Activated CD4-positive, alpha-beta T cell treated with anti-CD3 and anti-CD28 coated beads, Interleukin-2, amount 10 ng/mL, durations not matched to agents 24 days and 14 days (primary cell): Measurements from ENCODE around the gene GPR108. TPM values are rescaled to one million over a fixed set of nuclear protein-coding genes. Genes with fewer than 3 reads are reported as not detected.
"Not testable (repeated sequence)": the region's sequence is repeated elsewhere in the genome, so short reads cannot be mapped to it uniquely, and the experiment has no call there.

Experiments
- DNase-seq: peaks from one replicate; pipeline ENCODE4 v3.0.0; 2022
- H3K27ac Mint-ChIP-seq: one replicate; pipeline ENCODE4 v1.8.0; 2022; ENCODE audit warnings: mild to moderate bottlenecking, mixed read lengths
- H3K27me3 Mint-ChIP-seq: one replicate; pipeline ENCODE4 v1.8.0; 2022; ENCODE audit warnings: mixed read lengths
- H3K36me3 Mint-ChIP-seq: one replicate; pipeline ENCODE4 v1.8.0; 2022; ENCODE audit warnings: low read depth, mild to moderate bottlenecking, mixed read lengths
- H3K4me1 Mint-ChIP-seq: one replicate; pipeline ENCODE4 v1.8.0; 2021; ENCODE audit warnings: mixed read lengths
- H3K4me3 Mint-ChIP-seq: one replicate; pipeline ENCODE4 v1.8.0; 2022; ENCODE audit warnings: mild to moderate bottlenecking, moderate library complexity, mixed read lengths
- H3K9me3 Mint-ChIP-seq: one replicate; pipeline ENCODE4 v1.8.0; 2021; ENCODE audit warnings: mixed read lengths
- intact Hi-C: fragments of 100-400 bp; cut with micrococcal nuclease; formaldehyde crosslinking; loops from one replicate; pipeline ENCODE4 v1.15.1; 2023
- total RNA-seq: library from RNA; stranded (reverse); gene quantifications from 2 replicates; pipeline ENCODE4 v1.2.3, GENCODE V29; 2022

GPR108 gene
- total RNA-seq, 1 donor from 2014 or later = 97.7 TPM

DNA sequence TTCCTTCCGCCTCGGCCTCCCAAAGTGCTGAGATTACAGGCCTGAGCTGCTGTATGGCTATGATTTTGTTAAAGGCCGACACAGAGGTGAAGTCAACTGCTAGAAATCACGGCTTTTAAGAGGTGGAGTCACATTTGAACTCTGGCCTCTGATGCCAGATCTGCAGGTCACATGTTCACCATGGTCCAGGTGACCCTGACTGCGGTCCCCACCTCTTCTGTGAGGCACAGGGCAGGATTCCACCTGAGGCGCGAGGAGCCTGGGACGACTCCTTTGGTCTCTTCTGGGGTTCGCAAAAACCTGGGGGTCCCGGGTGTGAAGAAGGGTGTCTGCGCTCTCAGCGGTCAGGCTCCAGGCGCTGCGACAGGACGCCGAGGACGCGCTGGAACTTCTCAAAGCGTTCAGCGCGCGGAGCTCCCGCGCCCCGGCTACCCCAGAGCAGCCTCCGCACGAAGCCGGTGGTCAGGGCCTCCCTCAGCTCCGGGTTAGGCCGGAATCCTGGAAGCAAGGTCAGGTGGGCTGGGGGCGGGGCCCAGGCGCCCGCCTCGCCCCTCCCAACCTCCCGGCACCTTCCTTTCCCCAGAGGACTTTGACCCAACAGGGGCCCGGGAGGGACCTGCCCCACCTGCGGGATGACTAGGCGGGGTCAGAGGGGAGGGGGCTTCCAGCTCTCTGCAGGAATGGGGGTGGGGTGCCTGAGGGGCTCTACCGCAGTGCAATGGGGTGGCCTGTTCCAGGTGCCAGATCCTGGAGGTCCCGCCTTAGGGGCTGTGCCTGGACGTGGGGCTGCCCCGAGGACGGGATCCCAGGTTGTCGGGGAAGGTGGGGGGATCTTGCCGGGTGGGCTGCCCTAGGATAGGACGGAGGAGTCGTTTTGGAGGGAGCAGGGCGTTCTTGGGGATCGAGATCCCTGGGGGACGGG, 15.1 kb upstream of the GPR108 start:
- no peaks in the 10 kb centered on the region for H3K9me3 Mint-ChIP-seq
- intact Hi-C loops = loop anchor here (1.0 to 5.0 kb wide), 3 partner anchors 14 to 235 kb away; partner anchors contain the start of gene SH2D3A
- peaks cover 46% of the 10 kb centered on the region for H3K36me3 Mint-ChIP-seq
- H3K4me3 Mint-ChIP-seq = peak overlapping the region; percentile 81
- peaks cover 13% of the 10 kb centered on the region for H3K4me1 Mint-ChIP-seq
- H3K27me3 Mint-ChIP-seq = no peaks in the 10 kb centered on the region
- no peak for DNase-seq
- peak overlapping the region; percentile 8 for H3K27ac Mint-ChIP-seq

DNA sequence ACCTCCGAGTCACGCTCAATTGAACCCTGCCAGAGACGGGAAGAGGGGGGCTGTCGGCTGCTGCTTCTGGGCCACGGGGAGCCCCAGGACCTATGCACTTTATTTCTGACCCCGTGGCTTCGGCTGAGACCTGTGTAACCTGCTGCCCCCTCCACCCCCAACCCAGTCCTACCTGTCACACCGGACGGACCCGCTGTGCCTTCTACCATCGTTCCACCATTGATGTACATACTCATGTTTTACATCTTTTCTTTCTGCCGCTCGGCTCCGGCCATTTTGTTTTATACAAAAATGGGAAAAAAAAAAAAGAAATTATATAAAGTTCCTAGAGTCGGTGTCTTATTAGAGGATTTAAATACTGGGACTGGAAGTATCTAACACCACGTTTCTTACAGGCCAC, 13.8 kb upstream of the GPR108 start:
- Mint-ChIP-seq H3K27me3 (no peaks in the 10 kb centered on the region), H3K4me1 (peaks cover 10% of the 10 kb centered on the region), H3K27ac (no peak overlapping the region), H3K9me3 (no peaks in the 10 kb centered on the region), H3K4me3 (no peak overlapping the region), H3K36me3 (peaks cover 54% of the 10 kb centered on the region)
- intact Hi-C loops = loop anchor here (5.0 kb wide), 1 partner anchor 234 kb away; no protein-coding TSS in a partner anchor
- DNase-seq = no peak

DNA sequence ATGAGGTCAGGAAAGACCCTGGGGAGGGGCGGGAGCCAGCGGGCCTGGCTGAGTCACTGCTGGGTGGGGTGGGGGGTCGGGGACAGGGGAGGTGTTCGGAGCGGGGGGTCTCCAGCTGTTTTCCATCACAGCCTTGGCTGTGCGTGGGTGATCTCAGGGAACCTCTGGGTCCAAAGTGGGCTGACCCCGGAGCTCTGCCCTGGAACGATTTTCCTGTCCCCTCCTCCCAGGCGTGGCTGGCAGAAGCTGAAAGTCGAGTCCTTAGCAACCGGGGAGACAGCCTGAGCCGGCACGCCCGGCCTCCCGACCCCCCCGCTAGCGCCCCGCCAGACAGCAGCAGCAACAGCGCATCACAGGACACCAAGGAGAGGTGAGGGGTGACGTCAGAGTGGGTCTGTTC, 12.7 kb upstream of the GPR108 start:
- intact Hi-C loops = loop anchor here (5.0 kb wide), 1 partner anchor 233 kb away; no protein-coding TSS in a partner anchor
- Mint-ChIP-seq H3K4me3 (no peak overlapping the region), H3K9me3 (no peaks in the 10 kb centered on the region), H3K4me1 (peaks cover 10% of the 10 kb centered on the region), H3K27me3 (no peaks in the 10 kb centered on the region), H3K27ac (no peak overlapping the region), H3K36me3 (peaks cover 60% of the 10 kb centered on the region)
- DNase-seq = no peak

DNA sequence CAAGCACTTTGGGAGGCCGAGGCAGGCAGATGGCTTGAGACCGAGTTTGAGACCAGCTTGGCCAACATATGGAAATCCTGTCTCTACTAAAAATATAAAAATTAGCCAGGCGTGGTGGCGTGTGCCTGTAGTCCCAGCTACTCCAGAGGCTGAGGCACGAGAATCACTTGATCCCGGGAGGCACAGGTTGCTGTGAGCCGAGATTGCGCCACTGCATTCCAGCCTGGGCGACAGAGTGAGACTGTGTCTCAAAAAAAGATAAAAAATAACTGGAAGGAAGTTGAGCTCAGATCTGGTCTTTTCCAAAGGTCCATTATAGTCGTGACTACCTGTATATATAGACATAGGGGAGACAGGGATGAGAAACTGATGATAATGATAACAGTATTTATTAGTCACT, 11.2 kb upstream of the GPR108 start:
- H3K27me3 Mint-ChIP-seq, H3K9me3 Mint-ChIP-seq, DNase-seq, H3K27ac Mint-ChIP-seq, H3K4me3 Mint-ChIP-seq, intact Hi-C loops: not testable (repeated sequence)
- H3K36me3 Mint-ChIP-seq = peaks cover 58% of the 10 kb centered on the region
- H3K4me1 Mint-ChIP-seq = peaks cover 11% of the 10 kb centered on the region

DNA sequence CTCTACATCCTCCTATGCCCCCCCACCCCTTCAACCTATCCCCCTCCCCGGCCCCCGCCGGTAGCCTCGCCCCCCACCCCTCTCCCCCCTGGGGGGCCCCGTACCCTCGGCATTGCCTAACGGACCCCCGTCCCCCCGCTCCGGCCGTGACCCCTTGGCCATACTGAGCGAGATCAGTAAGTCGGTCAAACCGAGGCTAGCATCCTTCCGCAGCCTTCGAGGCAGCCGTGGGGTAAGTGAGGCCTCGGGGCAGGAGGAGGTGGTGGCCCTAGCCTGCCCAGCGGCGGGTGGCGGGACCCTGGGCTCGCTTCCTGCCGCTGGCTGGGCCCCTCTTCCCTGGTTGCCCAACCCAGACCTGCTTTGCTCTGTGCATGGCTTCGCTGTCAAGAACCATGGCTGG, 8.6 kb upstream of the GPR108 start:
- no peak for DNase-seq
- Mint-ChIP-seq H3K4me3 (no peak overlapping the region), H3K27me3 (no peaks in the 10 kb centered on the region), H3K4me1 (peaks cover 9% of the 10 kb centered on the region), H3K9me3 (no peaks in the 10 kb centered on the region), H3K27ac (no peak overlapping the region), H3K36me3 (peaks cover 54% of the 10 kb centered on the region)
- intact Hi-C loops = no loop called here

DNA sequence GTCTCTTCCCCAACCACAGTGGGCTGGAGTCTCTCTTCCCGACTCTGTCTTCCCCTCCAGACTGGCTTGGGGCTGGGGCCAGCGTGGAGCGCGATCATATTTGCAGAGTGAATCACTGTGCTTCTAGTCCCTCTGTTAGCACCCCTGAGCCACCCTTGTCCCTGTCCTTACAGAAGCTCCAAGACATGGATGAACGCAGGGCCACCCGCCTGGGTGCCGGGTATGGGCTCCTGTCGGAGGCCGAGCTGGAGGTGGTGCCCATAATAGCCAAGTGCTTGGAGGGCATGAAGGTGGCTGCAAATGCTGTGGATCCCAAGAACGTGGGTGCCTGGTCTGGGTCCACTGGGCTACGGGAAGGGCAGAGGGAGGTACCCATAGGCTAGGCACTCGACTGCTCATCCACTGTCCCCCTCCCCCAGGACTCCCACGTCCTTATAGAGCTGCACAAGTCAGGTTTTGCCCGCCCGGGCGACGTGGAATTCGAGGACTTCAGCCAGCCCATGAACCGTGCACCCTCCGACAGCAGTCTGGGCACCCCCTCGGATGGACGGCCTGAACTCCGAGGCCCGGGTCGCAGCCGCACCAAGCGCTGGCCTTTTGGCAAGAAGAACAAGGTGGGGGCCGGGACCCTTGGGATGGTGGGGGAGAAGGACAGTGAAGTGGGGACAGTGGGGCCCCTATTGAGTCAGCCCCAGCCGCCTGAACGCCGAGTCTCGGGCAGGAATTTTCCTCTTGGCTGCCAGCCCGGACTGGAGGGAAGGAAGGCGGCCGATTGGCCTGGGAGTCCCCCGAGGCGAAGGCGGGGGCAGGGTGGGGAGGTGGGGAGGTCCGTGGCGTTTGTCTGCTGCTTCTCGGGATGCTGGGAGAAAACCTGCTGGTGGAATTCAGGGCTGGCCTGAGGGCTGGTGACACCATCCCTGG, 7.3 kb upstream of the GPR108 start:
- DNase-seq = no peak
- H3K4me1 Mint-ChIP-seq = peaks cover 11% of the 10 kb centered on the region
- H3K27me3 Mint-ChIP-seq = no peaks in the 10 kb centered on the region
- H3K36me3 Mint-ChIP-seq = peaks cover 48% of the 10 kb centered on the region
- H3K9me3 Mint-ChIP-seq = no peaks in the 10 kb centered on the region
- intact Hi-C loops = no loop called here
- H3K27ac Mint-ChIP-seq = no peak overlapping the region
- no peak overlapping the region for H3K4me3 Mint-ChIP-seq

DNA sequence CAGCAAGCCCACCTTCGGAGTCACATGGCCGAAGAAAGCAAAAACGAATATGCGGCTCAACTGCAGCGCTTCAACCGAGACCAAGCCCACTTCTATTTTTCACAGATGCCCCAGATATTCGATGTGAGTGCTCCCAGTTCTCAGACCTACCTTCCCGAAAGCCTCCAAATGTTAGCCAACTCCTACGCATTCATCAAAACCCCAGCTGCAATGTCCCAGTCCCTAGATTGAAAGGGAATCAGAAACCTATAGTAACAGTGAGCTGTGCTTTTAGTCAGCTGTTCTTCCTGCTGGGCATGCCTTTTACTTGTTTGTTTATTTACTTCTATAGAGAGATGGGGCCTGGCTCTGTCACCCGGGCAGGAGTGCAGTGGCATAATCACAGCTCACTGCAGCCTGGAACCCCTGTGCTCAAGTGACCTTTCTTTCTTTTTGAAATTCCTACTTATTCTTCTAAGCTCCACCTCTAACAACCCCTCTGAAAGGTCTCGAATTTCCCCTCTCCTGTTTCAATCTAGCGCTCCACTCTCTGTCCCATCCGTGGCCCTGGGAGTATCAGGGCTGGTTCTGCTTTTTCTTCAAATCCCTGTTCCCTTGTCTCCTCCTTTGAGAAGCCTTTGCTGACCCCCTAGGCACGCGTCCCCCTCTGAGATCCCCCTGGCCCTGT, 6.5 kb upstream of the GPR108 start:
- H3K27ac Mint-ChIP-seq = peak overlapping the region; percentile 49
- H3K9me3 Mint-ChIP-seq = no peaks in the 10 kb centered on the region
- H3K4me3 Mint-ChIP-seq = no peak overlapping the region
- peaks cover 45% of the 10 kb centered on the region for H3K36me3 Mint-ChIP-seq
- DNase-seq = no peak
- intact Hi-C loops = no loop called here
- H3K4me1 Mint-ChIP-seq = peaks cover 16% of the 10 kb centered on the region
- no peaks in the 10 kb centered on the region for H3K27me3 Mint-ChIP-seq

DNA sequence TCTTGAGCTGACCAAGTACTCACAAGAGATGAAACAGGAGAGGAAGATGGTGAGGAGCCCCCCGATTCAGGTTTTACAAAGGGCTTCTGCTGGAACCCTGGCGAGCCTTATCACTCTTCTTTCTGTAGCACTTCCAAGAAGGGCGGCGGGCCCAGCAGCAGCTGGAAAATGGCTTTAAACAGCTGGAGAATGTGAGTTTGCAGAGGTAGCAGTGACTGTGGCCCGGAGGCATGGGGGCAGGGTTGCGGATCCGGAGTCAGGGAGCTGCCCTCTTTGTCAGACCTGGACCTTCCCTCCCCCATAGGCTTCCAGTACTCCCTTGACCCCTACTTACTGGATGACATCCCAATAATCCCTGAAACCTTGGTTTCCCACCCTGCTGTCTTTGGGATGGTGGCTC, 5.7 kb upstream of the GPR108 start:
- intact Hi-C loops = no loop called here
- H3K4me1 Mint-ChIP-seq = peaks cover 24% of the 10 kb centered on the region
- H3K36me3 Mint-ChIP-seq = peaks cover 39% of the 10 kb centered on the region
- no peak for DNase-seq
- H3K4me3 Mint-ChIP-seq = no peak overlapping the region
- no peaks in the 10 kb centered on the region for H3K27me3 Mint-ChIP-seq
- H3K9me3 Mint-ChIP-seq = no peaks in the 10 kb centered on the region
- H3K27ac Mint-ChIP-seq = no peak overlapping the region

DNA sequence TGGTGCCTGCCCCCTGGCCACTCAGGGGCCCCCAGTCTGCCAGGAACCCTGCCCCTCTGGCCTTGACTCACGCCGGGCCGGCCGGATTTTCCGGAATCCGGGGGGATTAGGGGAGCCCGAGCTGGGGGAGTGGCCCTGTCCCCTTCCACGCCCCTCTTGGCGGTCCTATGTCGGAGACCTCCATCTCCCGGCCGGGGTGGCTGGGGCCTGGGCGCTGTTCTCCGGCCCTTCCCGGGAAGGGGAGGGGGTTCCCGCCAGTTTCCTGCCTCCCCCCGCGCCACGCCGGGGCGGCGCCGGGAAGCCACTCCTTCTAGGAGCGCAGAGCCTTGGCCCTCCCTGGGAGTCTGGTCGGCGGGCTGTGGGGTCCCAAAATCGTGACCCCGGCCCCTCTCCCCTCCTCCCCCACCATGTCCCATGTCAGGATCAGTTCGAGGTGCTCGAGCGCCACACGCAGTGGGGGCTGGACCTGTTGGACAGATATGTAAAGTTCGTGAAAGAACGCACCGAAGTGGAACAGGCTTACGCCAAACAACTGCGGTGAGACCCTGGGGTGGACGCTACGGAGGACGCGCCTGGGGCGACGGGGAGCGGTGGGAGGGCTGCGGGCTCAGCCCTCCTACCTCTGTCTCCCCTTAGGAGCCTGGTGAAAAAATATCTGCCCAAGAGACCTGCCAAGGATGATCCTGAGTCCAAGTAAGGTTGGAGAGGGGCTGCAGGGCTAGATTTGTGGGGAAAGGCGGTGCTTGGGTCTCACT, 3.4 kb upstream of the GPR108 start:
- H3K4me3 Mint-ChIP-seq = peak overlapping the region; percentile 98
- no peaks in the 10 kb centered on the region for H3K9me3 Mint-ChIP-seq
- peaks cover 37% of the 10 kb centered on the region for H3K36me3 Mint-ChIP-seq
- H3K27ac Mint-ChIP-seq = peak overlapping the region; percentile 63
- intact Hi-C loops = no loop called here
- peak; percentile 75 for DNase-seq
- H3K4me1 Mint-ChIP-seq = peaks cover 38% of the 10 kb centered on the region
- H3K27me3 Mint-ChIP-seq = no peaks in the 10 kb centered on the region

DNA sequence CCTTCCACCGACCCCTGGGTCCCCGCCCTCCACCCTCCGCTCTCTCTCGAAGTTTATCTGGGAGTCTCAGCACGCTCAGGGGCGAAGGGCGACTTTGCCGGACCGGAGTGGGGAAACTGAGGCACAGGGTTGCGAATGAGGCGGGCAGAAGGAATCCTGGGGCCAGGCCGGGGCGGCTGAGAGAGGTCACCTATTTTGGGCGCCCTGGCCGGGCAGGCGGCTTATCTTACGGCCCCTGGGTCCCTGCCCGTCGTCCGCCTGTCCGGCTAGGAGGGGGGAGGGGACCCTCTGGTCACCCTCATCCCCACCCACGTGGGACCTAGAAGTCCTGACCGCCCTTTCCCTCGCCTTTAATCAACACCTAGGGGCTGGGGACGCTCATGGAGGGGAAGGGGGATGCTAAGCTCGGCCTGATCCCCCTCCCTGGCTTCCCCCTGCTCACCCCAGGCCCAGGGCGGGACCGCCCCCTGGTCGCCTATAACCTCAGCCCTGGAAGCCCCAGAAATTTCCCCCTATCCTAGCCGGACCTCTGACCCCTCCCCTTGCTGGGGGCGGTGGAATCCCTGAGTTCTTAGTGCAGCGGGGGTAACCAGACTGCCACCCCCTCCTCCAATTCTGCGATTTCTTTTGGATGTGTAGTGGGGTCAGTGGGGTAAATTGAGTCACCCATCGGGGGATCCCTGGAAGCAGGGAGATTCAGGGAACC, 2.7 kb upstream of the GPR108 start:
- intact Hi-C loops = loop anchor here (5.0 kb wide), 3 partner anchors 208 to 1202 kb away; partner anchors contain the start of genes PET100, TIMM44, TNFSF9 and XAB2
- Mint-ChIP-seq H3K36me3 (peaks cover 32% of the 10 kb centered on the region), H3K9me3 (no peaks in the 10 kb centered on the region), H3K4me1 (peaks cover 39% of the 10 kb centered on the region), H3K4me3 (peak overlapping the region; percentile 98), H3K27me3 (no peaks in the 10 kb centered on the region), H3K27ac (peak overlapping the region; percentile 79)
- DNase-seq = peak; percentile 72

DNA sequence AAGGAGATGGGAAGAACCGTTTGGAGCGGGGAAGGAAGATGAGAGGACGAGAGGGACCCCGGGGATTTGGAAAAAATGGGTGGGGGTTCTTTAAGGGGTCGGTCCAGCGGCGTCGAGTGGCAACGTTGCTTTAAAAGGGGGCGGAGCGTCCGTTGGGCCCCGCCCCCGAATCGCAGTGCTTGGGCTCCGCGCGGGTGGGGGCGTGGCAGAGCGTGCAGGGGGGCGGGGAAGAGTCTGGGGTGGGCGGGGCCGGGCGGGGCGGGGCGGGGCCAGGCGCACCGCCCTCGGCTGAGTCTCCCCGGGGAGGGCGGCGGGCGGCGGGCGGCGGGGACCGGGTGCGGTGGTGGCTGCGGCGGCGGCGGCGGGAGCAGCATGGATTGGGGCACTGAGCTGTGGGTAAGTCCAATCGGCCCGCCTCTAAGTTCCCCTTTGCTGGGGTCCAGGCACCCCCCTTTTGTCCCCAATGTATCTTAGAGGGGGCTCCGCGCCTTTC, 2.1 kb upstream of the GPR108 start, which contains the start of gene TRIP10:
Gene TRIP10 (plus strand): TSS at position 291 of the 493 bp plus-strand sequence. CDS start 82 bp downstream, at position 373.
- no peaks in the 10 kb centered on the region for H3K9me3 Mint-ChIP-seq
- intact Hi-C loops = loop anchor here (5.0 kb wide), 3 partner anchors 207 to 1203 kb away; partner anchors contain the start of genes PET100, TIMM44, TNFSF9 and XAB2
- peaks cover 32% of the 10 kb centered on the region for H3K36me3 Mint-ChIP-seq
- H3K4me1 Mint-ChIP-seq = peaks cover 39% of the 10 kb centered on the region
- DNase-seq = peak; percentile 95
- peak within 1 kb of the TSS; percentile 98 for H3K4me3 Mint-ChIP-seq
- no peaks in the 10 kb centered on the region for H3K27me3 Mint-ChIP-seq
- peak within 1 kb of the TSS; percentile 99 for H3K27ac Mint-ChIP-seq

DNA sequence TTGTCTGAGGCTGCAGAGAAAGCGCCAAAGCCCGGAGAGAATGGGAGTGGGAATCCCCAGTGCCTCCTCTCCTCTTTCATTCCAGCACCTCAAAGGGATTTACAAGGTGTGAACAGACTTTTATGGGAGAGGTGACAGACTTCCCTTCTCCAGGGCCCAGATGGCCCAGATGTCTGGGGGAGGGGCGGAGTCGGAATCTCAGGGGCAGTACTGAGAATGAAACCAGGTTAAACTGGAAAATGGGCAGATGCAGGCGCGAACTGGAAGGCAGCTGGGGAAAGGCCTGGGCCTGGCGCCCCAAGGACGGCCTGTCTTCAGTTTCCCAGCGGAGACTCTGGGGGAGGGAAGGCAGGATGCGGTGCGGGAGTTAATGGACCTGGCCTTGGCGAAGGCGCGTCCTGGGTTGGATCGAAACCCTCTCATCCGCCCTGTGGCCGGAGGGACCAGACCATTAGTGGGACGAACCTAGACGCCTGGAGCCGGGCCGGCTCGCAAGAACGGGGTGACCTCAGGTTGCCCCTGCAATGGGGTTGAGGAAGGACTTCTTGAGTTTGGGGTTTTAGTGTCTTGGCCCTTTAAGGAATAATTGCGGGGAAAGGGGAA, 1.5 kb upstream of the GPR108 start:
- no peaks in the 10 kb centered on the region for H3K27me3 Mint-ChIP-seq
- no peaks in the 10 kb centered on the region for H3K9me3 Mint-ChIP-seq
- H3K27ac Mint-ChIP-seq = peak overlapping the region; percentile 99
- intact Hi-C loops = loop anchor here (1.0 to 5.0 kb wide), 7 partner anchors 14 to 1203 kb away; partner anchors contain the start of genes PET100, SH2D3A, TIMM44 and TNFSF9
- H3K4me3 Mint-ChIP-seq = peak overlapping the region; percentile 98
- peaks cover 36% of the 10 kb centered on the region for H3K4me1 Mint-ChIP-seq
- no peak for DNase-seq
- H3K36me3 Mint-ChIP-seq = peaks cover 28% of the 10 kb centered on the region
